Lung (tissue), 12 donors: ENCODE data around the gene TAP2. TPM values are rescaled to one million over a fixed set of nuclear protein-coding genes. Genes with fewer than 3 reads are reported as not detected.

ENCODE experiments used
- ATAC-seq: fragments of 200-7000 bp; cut with Tn5 transposase; one replicate; pipeline ENCODE4 v1.9.1; 2020; ENCODE audit warnings: moderate number of reproducible peaks; ENCODE audit not compliant: insufficient read depth, low FRiP score
- DNase-seq, 3 donors: peaks; one replicate each; pipeline ENCODE4 v3.0.0-alpha.2; 2013 to 2017
- H3K27ac ChIP-seq, 2 donors: one replicate each; pipeline ENCODE4 v1.5.1; 2013; ENCODE audit warnings: mild to moderate bottlenecking in 2 of 2, moderate library complexity in 2 of 2, control low read depth in 1 of 2, inconsistent platforms in 1 of 2, low read depth in 1 of 2, low read length in 1 of 2
- H3K27me3 ChIP-seq, 3 donors: one replicate each; pipeline ENCODE4 v1.5.1; 2013; ENCODE audit warnings: low read length in 2 of 3; ENCODE audit not compliant: control insufficient read depth in 3 of 3, insufficient read depth in 3 of 3
- H3K36me3 ChIP-seq, 4 donors: one replicate each; pipeline ENCODE4 v1.5.1; 2013; ENCODE audit warnings: low read length in 4 of 4, mild to moderate bottlenecking in 1 of 4, moderate library complexity in 1 of 4; ENCODE audit not compliant: control insufficient read depth in 4 of 4, insufficient read depth in 4 of 4
- H3K4me1 ChIP-seq, 5 donors: one replicate each; pipeline ENCODE4 v1.5.1; 2013; ENCODE audit warnings: low read length in 5 of 5, mild to moderate bottlenecking in 2 of 5, moderate library complexity in 1 of 5; ENCODE audit not compliant: control insufficient read depth in 5 of 5, insufficient read depth in 5 of 5
- H3K4me3 ChIP-seq: one replicate; pipeline ENCODE4 v1.5.1; 2013; ENCODE audit warnings: mild to moderate bottlenecking, control low read depth, moderate library complexity
- H3K9ac ChIP-seq, 2 donors: one replicate each; pipeline ENCODE4 v1.5.1; 2013; ENCODE audit warnings: low read length in 2 of 2, control low read depth in 1 of 2; ENCODE audit not compliant: insufficient read depth in 1 of 2
- H3K9me3 ChIP-seq, 4 donors: one replicate each; pipeline ENCODE4 v1.5.1; 2013; ENCODE audit warnings: low read length in 3 of 4, mild to moderate bottlenecking in 1 of 4, moderate library complexity in 1 of 4; ENCODE audit not compliant: control insufficient read depth in 4 of 4, insufficient read depth in 3 of 4
- CTCF ChIP-seq: IDR thresholded peaks from 2 replicates; pipeline ENCODE4 v1.5.1; 2012; ENCODE audit warnings: mild to moderate bottlenecking; ENCODE audit errors: control extremely low read depth, extremely low read depth
- WGBS, 2 donors: extraction: QIAGEN DNeasy Blood & Tissue Kit; methylation state at CpG; one replicate each; pipeline ENCODE4 v1.1.7; 2013; 5-methylcytosine and 5-hydroxymethylcytosine counted together
- polyA plus RNA-seq, 2 donors: library from polyadenylated mRNA; stranded (reverse); fragments of 200-250 nt; gene quantifications; one replicate each; pipeline ENCODE4 v1.2.1, GENCODE V29; 2013
- total RNA-seq, 2 donors: library from RNA; depleted of rRNA in 1 of 2; stranded (reverse); fragments of >200 nt in 1 of 2; gene quantifications; one replicate each; pipeline ENCODE4 v1.2.1, GENCODE V29; 2014 to 2021
- donor health status: control.
- donor health status: control.
- donor health status: Bipolar disorder and iron deficiency.
- donor health status: healthy.
- donor health status: DM: yes; HTN: yes; CAD: no.

Gene TAP2
- total and polyA plus RNA-seq, 4 donors, result 15.2 to 63.2 (median 42.0) TPM

- no peak overlapping the region for H3K4me3 ChIP-seq
- no peaks in the 10 kb centered on the region for H3K9me3 ChIP-seq
- ATAC-seq (no peak), DNase-seq (no peak)
- H3K9ac ChIP-seq, result no peak overlapping the region
- 51 to 69% methylated on average over 2 of the region's 2 CpGs for WGBS, 2 donors
- no peak for TF ChIP-seq CTCF
- no peaks in the 10 kb centered on the region for H3K27me3 ChIP-seq
- H3K4me1 ChIP-seq, result no peaks in the 10 kb centered on the region
- no peaks in the 10 kb centered on the region for H3K36me3 ChIP-seq
- H3K27ac ChIP-seq, result no peak overlapping the region
Observed at GRCh38 chr6:32815996-32816395, 22.5 kb downstream of the TAP2 start.

- Histone ChIP-seq H3K9me3 (no peaks in the 10 kb centered on the region), H3K9ac (no peak overlapping the region), H3K27ac (no peak overlapping the region), H3K4me3 (no peak overlapping the region), H3K4me1 (no peaks in the 10 kb centered on the region), H3K27me3 (no peaks in the 10 kb centered on the region), H3K36me3 (no peaks in the 10 kb centered on the region)
- no peak for TF ChIP-seq CTCF
- ATAC-seq, result no peak
- WGBS, 2 donors, result 71 to 75% methylated on average over 5 of the region's 5 CpGs
- DNase-seq, result no peak
Observed at GRCh38 chr6:32815115-32815514, 23.4 kb downstream of the TAP2 start.

- no peak for ATAC-seq
- DNase-seq, result no peak
Observed at GRCh38 chr6:32814145-32814544, 24.4 kb downstream of the TAP2 start.

More at GRCh38 chr6:32814145-32814544, 24.4 kb downstream of the TAP2 start:
- TF ChIP-seq CTCF, result no peak
- Histone ChIP-seq H3K4me1 (no peaks in the 10 kb centered on the region), H3K4me3 (no peak overlapping the region), H3K9ac (no peak overlapping the region), H3K36me3 (no peaks in the 10 kb centered on the region), H3K27ac (no peak overlapping the region), H3K9me3 (no peaks in the 10 kb centered on the region), H3K27me3 (no peaks in the 10 kb centered on the region)
- WGBS, 2 donors, result 62 to 94% methylated on average over 2 of the region's 2 CpGs
